A673 (cell line): ENCODE results near the gene FBXW12.

Experiments
- EZH2 ChIP-seq: fragments of 200-600 bp; sonication (generic); IDR thresholded peaks from 2 replicates; pipeline ENCODE4 v1.6.1; 2017; ENCODE audit warnings: borderline replicate concordance, low read depth, mild to moderate bottlenecking, mixed read lengths, antibody characterized with exemption, low read length; ENCODE audit not compliant: poor library complexity, severe bottlenecking
- TF ChIP-seq, protein P1 (sequence below): fragments of 300-800, 200-600 bp; sonication (generic); conservative IDR thresholded peaks from 2 replicates; pipeline ENCODE4 v1.5.1; 2017; ENCODE audit warnings: low read depth, mild to moderate bottlenecking, antibody characterized with exemption, low read length, moderate library complexity, mixed read lengths

DNA sequence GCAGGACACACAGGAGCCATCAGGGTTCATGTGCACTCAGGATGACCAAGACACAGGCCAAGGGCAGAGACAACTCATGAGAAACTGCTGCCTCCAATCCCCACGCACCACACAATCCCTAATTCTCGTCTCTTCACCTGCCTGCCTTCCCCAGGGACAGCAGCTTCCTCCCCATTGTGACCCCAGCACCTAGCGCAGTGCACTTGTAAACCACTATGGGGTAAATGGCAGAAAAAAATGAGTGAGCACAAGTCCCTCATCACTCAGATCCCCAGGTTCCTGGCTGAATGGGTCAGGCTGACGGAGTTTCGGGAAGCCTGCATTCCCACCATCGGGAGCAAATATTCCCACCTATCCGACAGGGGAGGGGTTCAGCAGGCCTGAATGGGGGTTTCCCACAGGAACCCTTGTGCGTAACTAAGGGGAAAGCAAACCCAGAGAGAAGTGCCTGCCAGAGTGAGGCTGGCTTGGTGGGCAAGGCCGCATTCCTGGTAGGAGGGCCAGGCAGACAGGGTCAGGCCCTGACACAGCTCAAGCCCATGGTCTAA is 39.1 kb downstream of the FBXW12 start:
- TF ChIP-seq, protein P1, sequence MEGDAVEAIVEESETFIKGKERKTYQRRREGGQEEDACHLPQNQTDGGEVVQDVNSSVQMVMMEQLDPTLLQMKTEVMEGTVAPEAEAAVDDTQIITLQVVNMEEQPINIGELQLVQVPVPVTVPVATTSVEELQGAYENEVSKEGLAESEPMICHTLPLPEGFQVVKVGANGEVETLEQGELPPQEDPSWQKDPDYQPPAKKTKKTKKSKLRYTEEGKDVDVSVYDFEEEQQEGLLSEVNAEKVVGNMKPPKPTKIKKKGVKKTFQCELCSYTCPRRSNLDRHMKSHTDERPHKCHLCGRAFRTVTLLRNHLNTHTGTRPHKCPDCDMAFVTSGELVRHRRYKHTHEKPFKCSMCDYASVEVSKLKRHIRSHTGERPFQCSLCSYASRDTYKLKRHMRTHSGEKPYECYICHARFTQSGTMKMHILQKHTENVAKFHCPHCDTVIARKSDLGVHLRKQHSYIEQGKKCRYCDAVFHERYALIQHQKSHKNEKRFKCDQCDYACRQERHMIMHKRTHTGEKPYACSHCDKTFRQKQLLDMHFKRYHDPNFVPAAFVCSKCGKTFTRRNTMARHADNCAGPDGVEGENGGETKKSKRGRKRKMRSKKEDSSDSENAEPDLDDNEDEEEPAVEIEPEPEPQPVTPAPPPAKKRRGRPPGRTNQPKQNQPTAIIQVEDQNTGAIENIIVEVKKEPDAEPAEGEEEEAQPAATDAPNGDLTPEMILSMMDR = no peak
- TF ChIP-seq EZH2 = no peak
